Smooth muscle cell (in vitro differentiated cells): Measurements from ENCODE around the gene RPLP2. TPM values are rescaled to one million over a fixed set of nuclear protein-coding genes. Genes with fewer than 3 reads are reported as not detected.

Experiments
- DNase-seq: peaks from one replicate; lab custom pipeline; 2025; ENCODE audit not compliant: unreplicated experiment; lab: John Stamatoyannopoulos, UW
- H2AFZ ChIP-seq: fragments of 200-600 bp; sonication (generic); 2 replicates; pipeline ENCODE4 v1.6.0; 2016; ENCODE audit warnings: antibody characterized with exemption, low read depth, mild to moderate bottlenecking
- H3F3A ChIP-seq: fragments of 200-600 bp; sonication (generic); 2 replicates; pipeline ENCODE4 v1.6.0; 2017; ENCODE audit warnings: antibody characterized with exemption, low read depth
- H3K27ac ChIP-seq: fragments of 200-600 bp; sonication (generic); 2 replicates; pipeline ENCODE4 v1.5.1; 2016; ENCODE audit warnings: low read depth, mild to moderate bottlenecking
- H3K27me3 ChIP-seq: fragments of 200-600 bp; sonication (generic); 2 replicates; pipeline ENCODE4 v1.6.1; 2016; ENCODE audit warnings: low read depth, mild to moderate bottlenecking
- H3K36me3 ChIP-seq: fragments of 200-600 bp; sonication (generic); 2 replicates; pipeline ENCODE4 v1.5.1; 2016; ENCODE audit warnings: low read depth
- H3K4me1 ChIP-seq: fragments of 200-600 bp; sonication (generic); 2 replicates; pipeline ENCODE4 v1.5.1; 2016; ENCODE audit warnings: low read depth
- H3K4me2 ChIP-seq: fragments of 200-600 bp; sonication (generic); 2 replicates; pipeline ENCODE4 v1.6.0; 2016; ENCODE audit warnings: mild to moderate bottlenecking
- H3K4me3 ChIP-seq: fragments of 200-600 bp; sonication (generic); 2 replicates; pipeline ENCODE4 v1.5.1; 2016; ENCODE audit warnings: mild to moderate bottlenecking
- H3K79me2 ChIP-seq: fragments of 200-600 bp; sonication (generic); 2 replicates; pipeline ENCODE4 v1.6.0; 2016; ENCODE audit warnings: low read depth, mild to moderate bottlenecking
- H3K9ac ChIP-seq: fragments of 200-600 bp; sonication (generic); 2 replicates; pipeline ENCODE4 v1.6.0; 2016; ENCODE audit warnings: low read depth
- H3K9me3 ChIP-seq: fragments of 200-600 bp; sonication (generic); replicated peaks from 2 replicates; pipeline ENCODE4 v1.5.1; 2016; ENCODE audit warnings: low read depth
- H4K20me1 ChIP-seq: fragments of 200-600 bp; sonication (generic); 2 replicates; pipeline ENCODE4 v1.6.0; 2016; ENCODE audit warnings: low read depth
- WGBS: methylation state at CpG from one replicate; pipeline ENCODE4 v1.1.7; 2016; ENCODE audit warnings: low lambda C conversion rate; 5-methylcytosine and 5-hydroxymethylcytosine counted together
- polyA plus RNA-seq: library from polyadenylated mRNA; unstranded; fragments of >200 nt; fragmentation: Nextera tagmentation; extraction: Ambion mirVana; gene quantifications from 2 replicates; pipeline ENCODE4 v1.2.1, GENCODE V29; 2016
- small RNA-seq: library from RNA; depleted of rRNA; stranded (forward); fragments of <200 nt; gene quantifications from one replicate; pipeline ENCODE3, GENCODE V24; 2014
- total RNA-seq: library from RNA; depleted of rRNA; stranded (reverse); fragments of >200 nt; gene quantifications from 2 replicates; pipeline ENCODE4 v1.2.3, GENCODE V29; 2014
- TF ChIP-seq, protein P1 (sequence below): fragments of 200-600 bp; sonication (generic); IDR thresholded peaks from 2 replicates; pipeline ENCODE4 v1.5.1; 2017; ENCODE audit warnings: borderline replicate concordance, mild to moderate bottlenecking, antibody characterized with exemption; ENCODE audit not compliant: insufficient read depth, poor library complexity, severe bottlenecking

Gene RPLP2
- total and polyA plus RNA-seq, 2 experiments from 2014 or later, result 472 to 622 TPM

DNA sequence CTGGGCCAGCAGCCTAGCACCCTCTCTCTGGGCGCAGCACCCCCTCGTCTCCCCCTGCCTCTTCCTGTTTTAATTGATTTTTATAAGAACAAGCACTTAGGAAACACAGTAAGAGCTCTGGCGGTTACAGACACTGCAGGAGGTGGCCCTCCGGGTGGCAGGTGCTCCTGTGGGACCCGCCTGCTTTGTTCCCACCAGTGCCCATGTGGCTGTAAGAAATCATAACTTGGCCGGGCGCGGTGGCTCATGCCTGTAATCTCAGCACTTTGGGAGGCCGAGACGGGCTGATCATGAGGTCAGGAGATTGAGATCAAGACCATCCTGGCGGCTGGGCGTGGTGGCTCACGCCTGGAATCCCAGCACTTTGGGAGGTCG lies 51.3 kb downstream of the RPLP2 start:
- Histone ChIP-seq H3K79me2 (no peaks in the 10 kb centered on the region), H3K9ac (no peak overlapping the region), H3F3A (no peaks in the 10 kb centered on the region), H3K4me1 (peaks cover 16% of the 10 kb centered on the region), H4K20me1 (peaks cover 62% of the 10 kb centered on the region), H3K27me3 (no peaks in the 10 kb centered on the region), H3K4me2 (no peak overlapping the region), H3K36me3 (no peaks in the 10 kb centered on the region), H2AFZ (no peak overlapping the region), H3K9me3 (no peaks in the 10 kb centered on the region), H3K4me3 (no peak overlapping the region), H3K27ac (no peak overlapping the region)
- no peak for DNase-seq
- TF ChIP-seq, protein P1, sequence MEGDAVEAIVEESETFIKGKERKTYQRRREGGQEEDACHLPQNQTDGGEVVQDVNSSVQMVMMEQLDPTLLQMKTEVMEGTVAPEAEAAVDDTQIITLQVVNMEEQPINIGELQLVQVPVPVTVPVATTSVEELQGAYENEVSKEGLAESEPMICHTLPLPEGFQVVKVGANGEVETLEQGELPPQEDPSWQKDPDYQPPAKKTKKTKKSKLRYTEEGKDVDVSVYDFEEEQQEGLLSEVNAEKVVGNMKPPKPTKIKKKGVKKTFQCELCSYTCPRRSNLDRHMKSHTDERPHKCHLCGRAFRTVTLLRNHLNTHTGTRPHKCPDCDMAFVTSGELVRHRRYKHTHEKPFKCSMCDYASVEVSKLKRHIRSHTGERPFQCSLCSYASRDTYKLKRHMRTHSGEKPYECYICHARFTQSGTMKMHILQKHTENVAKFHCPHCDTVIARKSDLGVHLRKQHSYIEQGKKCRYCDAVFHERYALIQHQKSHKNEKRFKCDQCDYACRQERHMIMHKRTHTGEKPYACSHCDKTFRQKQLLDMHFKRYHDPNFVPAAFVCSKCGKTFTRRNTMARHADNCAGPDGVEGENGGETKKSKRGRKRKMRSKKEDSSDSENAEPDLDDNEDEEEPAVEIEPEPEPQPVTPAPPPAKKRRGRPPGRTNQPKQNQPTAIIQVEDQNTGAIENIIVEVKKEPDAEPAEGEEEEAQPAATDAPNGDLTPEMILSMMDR, result no peak
- WGBS, result 97% methylated on average over 14 of the region's 14 CpGs

DNA sequence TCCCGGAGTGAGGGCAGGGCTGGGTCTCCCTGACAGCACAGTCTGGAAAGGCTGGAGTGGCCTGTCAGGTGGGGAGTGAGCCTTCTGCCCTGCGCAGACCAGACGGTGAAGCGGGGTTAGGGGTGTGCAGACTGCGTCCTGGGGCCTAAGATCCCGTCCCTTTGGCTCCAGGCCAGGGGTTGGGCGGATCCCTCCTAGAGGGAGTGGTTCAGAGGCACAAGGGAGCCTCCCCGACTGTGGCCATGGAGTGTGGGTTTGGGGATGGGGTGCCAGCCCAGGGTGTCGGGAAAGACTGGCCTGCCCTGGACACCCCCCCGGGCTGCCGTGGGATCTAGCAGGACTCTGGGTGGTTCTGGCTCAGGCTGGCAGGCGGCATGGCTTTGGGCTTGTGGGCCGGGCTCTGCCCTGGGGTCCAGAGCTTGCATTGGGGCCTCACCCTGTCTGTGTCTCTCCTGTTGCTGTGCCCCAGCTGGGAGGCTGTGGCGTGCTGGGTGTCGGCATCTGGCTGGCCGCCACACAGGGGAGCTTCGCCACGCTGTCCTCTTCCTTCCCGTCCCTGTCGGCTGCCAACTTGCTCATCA lies 52.4 kb downstream of the RPLP2 start:
- Histone ChIP-seq H4K20me1 (peaks cover 61% of the 10 kb centered on the region), H3K27me3 (no peaks in the 10 kb centered on the region), H3K9ac (no peak overlapping the region), H3K4me1 (peaks cover 16% of the 10 kb centered on the region), H3K9me3 (no peaks in the 10 kb centered on the region), H3K4me3 (no peak overlapping the region), H3F3A (no peaks in the 10 kb centered on the region), H3K36me3 (no peaks in the 10 kb centered on the region), H2AFZ (no peak overlapping the region), H3K79me2 (no peaks in the 10 kb centered on the region), H3K4me2 (no peak overlapping the region), H3K27ac (no peak overlapping the region)
- TF ChIP-seq, protein P1, result no peak
- WGBS, result 75% methylated on average over 19 of the region's 20 CpGs
- no peak for DNase-seq

Small RNA genes within 50 kb of the gene (small RNA-seq; reads per million reads assigned to genes)
- not detected for gene SNORA52

Other genes starting within 250 kb of the RPLP2 start
- gene LMNTD2, start 249.2 kb upstream of the RPLP2 start, total RNA-seq, result 3.2 TPM in 1 of 2 replicates, not detected in the other
- 3.6 and 9.3 TPM in 2 replicates for gene LMNTD2, start 249.2 kb upstream of the RPLP2 start, polyA plus RNA-seq
- gene RASSF7, start 249.0 kb upstream of the RPLP2 start, total RNA-seq, result 18.6 and 21.7 TPM in 2 replicates
- gene RASSF7, start 249.0 kb upstream of the RPLP2 start, polyA plus RNA-seq, result 20.4 and 38.6 TPM in 2 replicates
- 11.6 and 13.7 TPM in 2 replicates for gene PHRF1, start 233.5 kb upstream of the RPLP2 start, total RNA-seq
- 20.2 and 20.9 TPM in 2 replicates for gene PHRF1, start 233.5 kb upstream of the RPLP2 start, polyA plus RNA-seq
- gene IRF7, start 194.0 kb upstream of the RPLP2 start, total RNA-seq, result 7.1 and 11.1 TPM in 2 replicates
- 12.7 and 14.3 TPM in 2 replicates for gene IRF7, start 194.0 kb upstream of the RPLP2 start, polyA plus RNA-seq
- not detected in 2 replicates for gene CDHR5, start 185.0 kb upstream of the RPLP2 start, total RNA-seq
- 0.37 TPM in 1 of 2 replicates, not detected in the other for gene CDHR5, start 185.0 kb upstream of the RPLP2 start, polyA plus RNA-seq
- gene SCT, start 182.8 kb upstream of the RPLP2 start, total RNA-seq, result not detected in 2 replicates
- 1.4 and 2.2 TPM in 2 replicates for gene SCT, start 182.8 kb upstream of the RPLP2 start, polyA plus RNA-seq
- gene DRD4, start 172.7 kb upstream of the RPLP2 start, total RNA-seq, result not detected in 2 replicates
- 2.7 and 3.1 TPM in 2 replicates for gene DRD4, start 172.7 kb upstream of the RPLP2 start, polyA plus RNA-seq
- 18.7 and 19.0 TPM in 2 replicates for gene DEAF1, start 114.7 kb upstream of the RPLP2 start, total RNA-seq
- gene DEAF1, start 114.7 kb upstream of the RPLP2 start, polyA plus RNA-seq, result 39.2 and 61.5 TPM in 2 replicates
- 5.5 and 9.0 TPM in 2 replicates for gene TMEM80, start 114.2 kb upstream of the RPLP2 start, total RNA-seq
- gene TMEM80, start 114.2 kb upstream of the RPLP2 start, polyA plus RNA-seq, result 14.3 and 24.3 TPM in 2 replicates
- gene EPS8L2, start 103.7 kb upstream of the RPLP2 start, total RNA-seq, result 47.9 and 74.9 TPM in 2 replicates
- 37.7 and 133 TPM in 2 replicates for gene EPS8L2, start 103.7 kb upstream of the RPLP2 start, polyA plus RNA-seq
- 100 and 103 TPM in 2 replicates for gene TALDO1, start 62.5 kb upstream of the RPLP2 start, total RNA-seq
- 155 and 158 TPM in 2 replicates for gene TALDO1, start 62.5 kb upstream of the RPLP2 start, polyA plus RNA-seq
- gene GATD1, start 32.5 kb upstream of the RPLP2 start, total RNA-seq, result 12.9 and 18.5 TPM in 2 replicates
- gene GATD1, start 32.5 kb upstream of the RPLP2 start, polyA plus RNA-seq, result 11.7 and 20.2 TPM in 2 replicates
- not detected in 2 replicates for gene CEND1, start 19.9 kb upstream of the RPLP2 start, total RNA-seq
- 0.13 and 0.38 TPM in 2 replicates for gene CEND1, start 19.9 kb upstream of the RPLP2 start, polyA plus RNA-seq
- gene SLC25A22, start 11.7 kb upstream of the RPLP2 start, total RNA-seq, result 6.9 and 7.0 TPM in 2 replicates
- 19.5 and 25.2 TPM in 2 replicates for gene SLC25A22, start 11.7 kb upstream of the RPLP2 start, polyA plus RNA-seq
- 8.7 and 11.8 TPM in 2 replicates for gene PIDD1, start 4.7 kb upstream of the RPLP2 start, total RNA-seq
- gene PIDD1, start 4.7 kb upstream of the RPLP2 start, polyA plus RNA-seq, result 22.3 and 44.9 TPM in 2 replicates
- 12.4 and 14.8 TPM in 2 replicates for gene PNPLA2, start 8.9 kb downstream of the RPLP2 start, total RNA-seq
- gene PNPLA2, start 8.9 kb downstream of the RPLP2 start, polyA plus RNA-seq, result 26.4 and 33.8 TPM in 2 replicates
- 0.36 and 2.5 TPM in 2 replicates for gene CRACR2B, start 18.0 kb downstream of the RPLP2 start, total RNA-seq
- gene CRACR2B, start 18.0 kb downstream of the RPLP2 start, polyA plus RNA-seq, result 0.10 and 10.5 TPM in 2 replicates
- gene CD151, start 23.0 kb downstream of the RPLP2 start, total RNA-seq, result 214 and 256 TPM in 2 replicates
- 391 and 469 TPM in 2 replicates for gene CD151, start 23.0 kb downstream of the RPLP2 start, polyA plus RNA-seq
- 38.0 and 51.4 TPM in 2 replicates for gene POLR2L, start 32.6 kb downstream of the RPLP2 start, total RNA-seq
- gene POLR2L, start 32.6 kb downstream of the RPLP2 start, polyA plus RNA-seq, result 380 and 446 TPM in 2 replicates
- 50.2 and 68.2 TPM in 2 replicates for gene TSPAN4, start 32.9 kb downstream of the RPLP2 start, total RNA-seq
- gene TSPAN4, start 32.9 kb downstream of the RPLP2 start, polyA plus RNA-seq, result 153 and 179 TPM in 2 replicates
- gene CHID1, start 100.8 kb downstream of the RPLP2 start, total RNA-seq, result 54.3 and 76.5 TPM in 2 replicates
- gene CHID1, start 100.8 kb downstream of the RPLP2 start, polyA plus RNA-seq, result 171 and 181 TPM in 2 replicates
- gene AP2A2, start 115.9 kb downstream of the RPLP2 start, total RNA-seq, result 32.2 and 35.8 TPM in 2 replicates
- 25.1 and 31.8 TPM in 2 replicates for gene AP2A2, start 115.9 kb downstream of the RPLP2 start, polyA plus RNA-seq
- not detected in 2 replicates for gene MUC6, start 226.8 kb downstream of the RPLP2 start, total RNA-seq
- 0.39 TPM in 1 of 2 replicates, not detected in the other for gene MUC6, start 226.8 kb downstream of the RPLP2 start, polyA plus RNA-seq